HEK293T (cell line): ENCODE measurements around the gene CTNNA2.

ENCODE experiments used
- BHLHE40 ChIP-seq: fragments of 450-650 bp; IDR thresholded peaks from 2 replicates; pipeline ENCODE4 v1.6.1; 2016; ENCODE audit warnings: mild to moderate bottlenecking, moderate library complexity, borderline replicate concordance
- CTBP1 ChIP-seq: fragments of 450-650 bp; IDR thresholded peaks from 2 replicates; pipeline ENCODE4 v1.6.1; 2016; ENCODE audit warnings: borderline replicate concordance
- ELF4 ChIP-seq: fragments of 450-650 bp; IDR thresholded peaks from 2 replicates; pipeline ENCODE4 v1.6.1; 2017; ENCODE audit warnings: antibody characterized with exemption
- FOXA1 ChIP-seq: fragments of 450-650 bp; IDR thresholded peaks from 2 replicates; pipeline ENCODE4 v1.6.1; 2016; ENCODE audit warnings: mild to moderate bottlenecking
- FOXM1 ChIP-seq: fragments of 450-650 bp; IDR thresholded peaks from 2 replicates; pipeline ENCODE4 v1.6.1; 2017; ENCODE audit warnings: mild to moderate bottlenecking, borderline replicate concordance
- HDGF ChIP-seq: fragments of 450-650 bp; IDR thresholded peaks from 2 replicates; pipeline ENCODE4 v1.6.1; 2017; ENCODE audit warnings: antibody characterized with exemption, borderline replicate concordance
- SP1 ChIP-seq: fragments of 450-650 bp; IDR thresholded peaks from 2 replicates; pipeline ENCODE4 v1.6.1; 2017
- SUZ12 ChIP-seq: fragments of 450-650 bp; IDR thresholded peaks from 2 replicates; pipeline ENCODE4 v1.6.1; 2016; ENCODE audit warnings: mild to moderate bottlenecking
- TARDBP ChIP-seq: fragments of 450-650 bp; IDR thresholded peaks from 2 replicates; pipeline ENCODE4 v1.6.1; 2016

- TF ChIP-seq TARDBP (no peak), SP1 (no peak), CTBP1 (no peak), SUZ12 (no peak), BHLHE40 (no peak), FOXM1 (no peak), HDGF (no peak), FOXA1 (no peak), ELF4 (no peak)
These were observed 190.1 kb downstream of the CTNNA2 start for GRCh38 chr2:79702905-79703304.
